Measurements from ENCODE around the gene ATL3. TPM values are rescaled to one million over a fixed set of nuclear protein-coding genes. Genes with fewer than 3 reads are reported as not detected.
"Not testable (repeated sequence)": the region's sequence is repeated elsewhere in the genome, so short reads cannot be mapped to it uniquely, and the experiment has no call there.

Gene ATL3
- polyA plus RNA-seq, 4 donors, result 15.2 to 20.0 (median 17.0) TPM

- DNase-seq (ENCODE audit: low read depth in 4 of 4, low spot score in 2 of 4), result no peak
These were observed 47.5 kb downstream of the ATL3 start for GRCh38 chr11:63623513-63624140.

DNA sequence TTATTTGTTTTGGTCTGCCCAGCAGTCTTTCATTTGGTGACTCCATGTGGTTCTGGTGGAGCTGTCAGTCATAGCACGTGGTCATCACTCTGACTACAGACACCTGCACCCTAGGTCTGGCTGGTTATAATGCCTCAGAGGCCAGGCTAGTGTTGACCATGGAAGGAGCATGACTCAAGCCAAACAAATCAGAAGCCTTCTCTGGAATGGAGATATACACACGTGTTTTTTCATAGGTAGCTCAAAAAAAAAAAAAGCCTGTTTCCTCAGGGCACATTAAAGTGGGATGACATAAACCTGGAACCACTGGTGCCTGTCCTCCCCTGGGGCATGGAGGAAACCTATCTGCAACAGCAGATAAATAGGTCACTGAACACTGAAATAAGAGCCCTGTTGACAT is 48.9 kb downstream of the ATL3 start:
- DNase-seq (ENCODE audit: low read depth in 4 of 4, low spot score in 2 of 4), result no peak

- no peak for DNase-seq (ENCODE audit: low read depth in 4 of 4, low spot score in 2 of 4)
These were observed 50.1 kb downstream of the ATL3 start for GRCh38 chr11:63621071-63621470.

- no peak for DNase-seq (ENCODE audit: low read depth in 4 of 4, low spot score in 2 of 4)
These were observed 51.2 kb downstream of the ATL3 start for GRCh38 chr11:63619967-63620366.

DNA sequence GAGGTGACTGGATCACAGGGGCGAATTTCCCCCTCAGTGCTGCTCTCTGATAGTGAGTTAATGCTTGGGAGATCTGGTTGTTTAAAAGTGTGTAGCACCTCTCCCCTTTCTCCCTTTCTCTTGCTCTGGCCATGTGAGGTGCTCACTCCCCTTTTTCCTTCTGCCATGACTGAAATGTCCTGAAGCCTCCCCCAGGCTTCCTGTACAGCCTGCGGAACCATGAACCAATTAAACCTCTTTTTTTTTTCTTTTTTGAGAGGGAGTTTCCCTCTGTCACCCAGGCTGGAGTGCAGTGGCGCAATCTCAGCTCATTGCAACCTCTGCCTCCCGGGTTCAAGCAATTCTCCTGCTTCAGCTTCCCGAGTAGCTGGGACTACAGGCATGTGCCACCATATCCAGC is 53.5 kb downstream of the ATL3 start:
- not testable (repeated sequence) for DNase-seq (ENCODE audit: low read depth in 4 of 4, low spot score in 2 of 4)

- no peak for DNase-seq (ENCODE audit: low read depth in 4 of 4, low spot score in 2 of 4)
These were observed 54.2 kb downstream of the ATL3 start for GRCh38 chr11:63616953-63617352.

DNA sequence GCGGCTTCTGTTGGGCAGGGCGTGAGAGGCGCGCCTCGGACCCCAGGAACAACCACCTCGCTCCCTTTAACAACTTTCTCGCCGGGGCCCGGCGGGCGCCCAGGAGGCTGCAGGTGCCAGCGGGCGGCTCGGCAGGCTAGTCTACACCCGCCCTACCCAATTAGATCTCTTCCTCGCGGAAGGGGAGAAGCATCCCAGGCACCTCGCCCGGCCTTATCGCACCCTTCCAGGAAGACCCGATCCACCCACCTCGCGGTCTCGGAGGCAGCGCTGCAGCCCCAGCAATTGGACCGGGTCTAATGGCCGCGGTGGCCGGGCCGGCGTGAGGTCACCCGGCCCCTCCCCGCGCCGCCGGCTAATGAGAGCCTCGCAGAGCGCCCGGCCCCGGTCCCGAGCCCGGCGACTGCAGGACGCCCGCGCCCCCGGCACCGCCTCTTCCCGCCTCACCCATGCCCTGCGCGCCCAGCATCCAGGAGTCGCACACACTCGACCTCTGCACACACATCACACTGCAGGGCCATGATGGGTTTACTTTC is 57.0 kb downstream of the ATL3 start, which contains the start of gene PLAAT3:
Gene PLAAT3 (minus strand): TSS at position 298 of the 536 bp plus-strand sequence. CDS start 419 bp downstream, outside the sequence.
- DNase-seq (ENCODE audit: low read depth in 4 of 4, low spot score in 2 of 4), result no peak

- DNase-seq (ENCODE audit: low read depth in 4 of 4, low spot score in 2 of 4), result no peak
These were observed 57.5 kb downstream of the ATL3 start for GRCh38 chr11:63613517-63614135.

- DNase-seq (ENCODE audit: low read depth in 4 of 4, low spot score in 2 of 4), result no peak
These were observed 59.0 kb downstream of the ATL3 start for GRCh38 chr11:63612181-63612580.

- no peak for DNase-seq (ENCODE audit: low read depth in 4 of 4, low spot score in 2 of 4)
These were observed 59.8 kb downstream of the ATL3 start for GRCh38 chr11:63611395-63611747.

GRCh38 chr11:63610604-63611394 is 60.4 kb downstream of the ATL3 start:
- no peak for DNase-seq (ENCODE audit: low read depth in 4 of 4, low spot score in 2 of 4)

DNA sequence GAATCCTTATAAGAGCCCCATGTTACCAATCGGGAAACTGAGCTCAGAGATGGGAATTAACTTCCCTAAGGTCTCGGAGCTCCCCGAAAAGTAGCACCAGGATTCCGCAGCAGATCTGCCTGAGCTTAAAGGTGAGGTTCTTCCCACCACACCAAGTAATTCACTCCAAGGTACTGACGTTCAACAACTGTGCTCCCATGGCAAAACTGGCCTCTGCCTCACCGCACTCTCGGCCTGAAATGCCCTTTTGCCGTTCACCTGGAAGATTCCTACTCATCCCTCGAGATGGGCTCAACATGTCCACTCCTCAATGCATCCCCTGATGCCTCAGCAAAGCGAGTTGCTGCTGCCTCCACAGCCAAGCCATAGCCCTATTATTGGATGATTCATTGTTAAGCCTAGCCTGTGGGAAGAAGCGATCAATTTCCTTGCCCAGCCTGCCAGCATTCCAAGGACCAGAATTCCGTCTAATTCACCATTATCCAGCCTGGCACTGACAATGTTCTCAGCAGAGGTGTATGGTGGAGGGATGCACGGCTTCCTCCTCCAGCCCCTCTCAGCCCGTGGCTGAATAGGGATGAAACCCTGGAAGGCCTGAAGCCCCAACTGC is 61.1 kb downstream of the ATL3 start:
- DNase-seq (ENCODE audit: low read depth in 4 of 4, low spot score in 2 of 4), result no peak

DNA sequence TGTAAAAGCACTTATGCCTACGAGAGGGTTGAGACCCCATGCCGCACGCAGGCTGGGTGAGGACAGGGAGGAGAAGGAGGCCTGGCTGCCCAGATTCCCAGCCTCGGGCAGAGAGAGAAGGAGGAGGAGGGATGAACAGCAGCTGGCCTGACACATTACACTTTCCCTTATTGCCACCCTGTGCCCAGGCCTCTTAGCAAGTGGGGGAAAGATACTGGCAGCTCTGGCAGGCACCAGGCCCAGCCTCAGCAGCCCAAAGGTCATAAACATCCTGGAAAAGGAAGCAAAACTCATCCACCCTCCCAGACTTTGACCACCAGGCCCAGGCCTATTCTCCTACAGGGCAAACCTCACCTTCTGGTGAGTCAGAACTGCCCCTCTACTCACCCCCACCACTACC is 61.6 kb downstream of the ATL3 start:
- no peak for DNase-seq (ENCODE audit: low read depth in 4 of 4, low spot score in 2 of 4)

DNA sequence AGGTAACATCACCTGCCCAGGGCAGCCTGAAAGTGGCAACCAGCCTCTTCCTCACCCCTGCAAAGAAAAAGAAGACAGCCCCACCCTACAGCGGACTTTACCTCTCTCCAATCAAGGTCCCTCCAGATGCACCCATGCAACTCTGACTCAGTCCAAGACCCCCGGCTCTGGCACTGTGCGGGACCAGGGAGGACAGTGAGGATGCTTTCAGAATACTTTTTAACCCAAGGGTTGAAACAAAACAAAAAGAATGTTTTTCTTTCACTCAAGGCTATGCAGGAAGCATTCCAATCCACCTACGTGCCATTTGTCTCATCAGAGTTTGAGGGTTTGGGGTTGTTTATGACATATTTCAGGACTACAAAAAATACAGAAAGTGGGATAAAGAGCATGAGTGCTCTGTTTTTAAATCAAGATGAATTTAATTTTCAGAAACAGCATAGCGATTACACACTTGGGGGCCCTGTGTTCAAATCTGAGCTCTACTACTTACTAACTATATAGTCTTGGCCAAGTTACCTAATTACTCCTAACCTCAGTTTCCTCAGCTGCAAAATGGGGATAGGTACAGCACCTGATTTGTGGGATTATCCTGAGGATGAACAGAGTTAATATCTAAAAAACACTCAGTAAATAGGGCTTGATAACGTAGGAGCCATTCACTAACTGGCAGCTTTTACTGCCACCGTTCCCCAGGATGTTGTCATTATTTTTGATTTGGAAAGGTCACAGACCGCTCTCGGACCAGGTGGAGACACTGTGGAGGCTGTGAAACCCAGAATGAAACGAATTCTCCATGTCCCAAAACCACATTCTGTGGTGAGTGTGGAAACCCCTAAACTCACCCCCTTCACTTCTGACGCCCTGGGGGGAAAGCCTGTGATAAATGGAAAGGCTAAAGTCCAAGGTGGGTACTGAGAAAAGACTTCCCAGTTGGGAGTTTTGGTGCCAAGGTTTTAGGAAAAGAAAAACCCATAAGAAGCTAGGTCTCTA is 62.5 kb downstream of the ATL3 start:
- no peak for DNase-seq (ENCODE audit: low read depth in 4 of 4, low spot score in 2 of 4)

- no peak for DNase-seq (ENCODE audit: low read depth in 4 of 4, low spot score in 2 of 4)
These were observed 68.0 kb downstream of the ATL3 start for GRCh38 chr11:63603180-63603518.

DNA sequence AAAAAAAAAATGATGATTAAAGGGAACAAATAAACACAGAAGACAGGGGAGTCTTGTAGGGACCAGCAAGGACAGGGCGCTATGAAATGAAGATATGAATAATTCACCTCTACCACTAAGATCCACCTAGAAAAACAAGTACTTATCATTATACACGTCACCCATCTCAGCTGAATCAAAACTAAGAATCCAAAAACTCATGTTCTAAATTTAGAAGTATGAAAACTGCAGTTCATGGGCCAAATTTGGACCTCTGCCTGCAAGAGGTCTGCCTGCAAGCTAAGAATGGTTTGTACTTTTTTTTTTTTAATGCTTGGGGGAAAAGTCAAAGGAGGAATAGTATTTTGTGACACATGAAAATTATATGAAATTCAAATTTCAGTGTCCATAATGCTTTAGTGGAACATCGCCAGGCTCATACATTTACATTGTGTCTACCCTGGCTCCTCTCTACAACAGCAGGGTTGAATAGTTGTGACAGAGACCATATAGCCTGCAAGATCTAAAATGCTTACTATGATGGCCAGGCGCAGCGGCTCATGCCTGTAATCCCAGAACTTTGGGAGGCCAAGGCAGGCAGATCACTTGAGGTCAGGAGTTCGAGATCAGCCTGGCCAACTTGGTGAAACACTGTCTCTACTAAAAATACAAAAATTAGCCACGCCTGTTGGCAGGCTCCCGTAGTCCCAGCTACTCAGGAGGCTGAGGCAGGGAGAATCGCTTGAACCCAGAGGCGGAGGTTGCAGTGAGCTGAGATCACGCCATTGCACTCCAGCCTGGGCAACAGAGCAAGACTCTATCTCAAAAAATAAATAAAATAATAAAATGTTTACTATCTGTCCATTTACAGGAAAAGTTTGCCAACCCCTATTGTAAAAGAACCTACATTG is 68.6 kb downstream of the ATL3 start:
- not testable (repeated sequence) for DNase-seq (ENCODE audit: low read depth in 4 of 4, low spot score in 2 of 4)

- no peak for DNase-seq (ENCODE audit: low read depth in 4 of 4, low spot score in 2 of 4)
These were observed 71.7 kb downstream of the ATL3 start for GRCh38 chr11:63599211-63600122.

DNA sequence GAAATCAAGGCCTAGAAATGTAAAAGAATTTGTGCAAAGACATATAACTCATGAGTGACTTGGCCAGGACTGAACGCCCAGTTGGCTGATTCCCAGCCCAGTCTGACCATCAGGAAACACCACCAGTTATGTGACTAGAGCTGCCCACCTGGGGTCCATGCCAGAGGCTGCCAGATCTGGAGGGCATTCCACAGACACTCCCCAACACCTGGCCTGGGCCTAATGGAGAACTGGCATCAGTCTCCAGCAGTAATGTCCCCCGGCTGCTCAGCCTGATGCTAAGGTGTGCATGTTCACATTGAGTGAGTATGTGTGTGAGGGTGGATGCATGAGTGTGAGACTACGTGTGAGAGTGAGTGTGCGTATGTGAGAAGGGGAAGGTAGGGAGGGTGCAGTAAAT is 72.6 kb downstream of the ATL3 start:
- DNase-seq (ENCODE audit: low read depth in 4 of 4, low spot score in 2 of 4), result no peak
